Activated CD4-positive, alpha-beta T cell treated with anti-CD3 and anti-CD28 coated beads, Interleukin-2, amount 50 U/mL, for 16 hours (primary cell): ENCODE data around the gene CBY2.
"Not testable (repeated sequence)": the region's sequence is repeated elsewhere in the genome, so short reads cannot be mapped to it uniquely, and the experiment has no call there.

ENCODE experiments used
- DNase-seq: peaks from one replicate; pipeline ENCODE4 v3.0.0-alpha.2; 2020

CBY2 gene

DNA sequence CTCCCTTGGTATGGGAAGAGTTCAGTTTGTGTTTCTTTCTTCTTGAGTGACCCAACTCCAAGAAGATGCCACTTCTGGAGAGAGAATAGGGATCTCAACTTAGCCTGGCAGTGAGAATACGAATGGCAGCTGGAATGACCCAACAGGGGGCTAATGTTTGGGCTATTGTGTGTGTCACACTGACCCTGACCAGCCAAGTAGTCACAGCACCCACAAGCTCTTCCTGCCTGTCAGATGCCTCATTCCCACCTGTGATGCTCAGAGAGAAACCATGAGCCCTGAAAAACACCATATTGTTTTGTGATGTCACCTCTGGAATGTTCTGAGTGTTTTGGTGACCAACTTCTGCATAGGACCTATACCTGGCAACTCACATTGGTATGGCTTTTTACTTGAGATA is at the start of gene CBY2:
Gene CBY2, plus strand, starts transcription at position 233 of the 400 bp plus-strand sequence. Its CDS starts 71 bp downstream, at position 304.
- no peak for DNase-seq

DNA sequence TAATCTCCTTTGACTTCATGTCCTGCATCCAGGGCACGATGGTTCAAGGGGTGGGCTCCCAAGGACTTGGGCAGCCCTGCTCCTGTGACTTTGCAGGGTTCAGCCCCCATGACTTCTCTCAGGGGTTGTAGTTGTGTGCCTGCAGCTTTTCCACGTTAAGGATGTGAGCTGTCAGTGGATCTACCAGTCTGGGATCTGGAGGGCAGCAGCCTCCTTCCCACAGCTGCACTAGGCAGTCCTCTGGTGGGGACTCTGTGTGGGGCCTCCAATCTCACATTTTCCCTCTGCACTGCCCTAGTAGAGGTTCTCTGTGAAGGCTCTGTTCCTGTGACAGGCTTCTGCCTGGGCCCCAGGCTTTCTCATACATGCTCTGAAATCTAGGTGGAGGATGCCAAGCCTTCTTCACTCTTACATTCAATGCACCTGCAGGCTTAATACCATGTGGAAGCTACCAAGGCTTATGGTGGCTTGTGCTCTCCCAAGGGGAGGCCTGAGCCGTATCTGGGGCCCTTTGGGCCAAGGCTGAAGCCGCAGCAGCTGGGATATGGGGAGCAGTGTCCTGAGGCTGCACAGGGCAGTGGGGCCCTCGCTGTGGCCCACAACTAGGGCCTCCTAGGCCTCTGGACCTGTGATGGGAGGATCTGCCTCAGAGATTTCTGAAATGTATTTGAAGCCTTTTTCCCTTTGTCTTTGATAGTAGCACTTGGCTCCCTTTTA is 47.3 kb upstream of the CBY2 start:
- DNase-seq, result no peak

DNA sequence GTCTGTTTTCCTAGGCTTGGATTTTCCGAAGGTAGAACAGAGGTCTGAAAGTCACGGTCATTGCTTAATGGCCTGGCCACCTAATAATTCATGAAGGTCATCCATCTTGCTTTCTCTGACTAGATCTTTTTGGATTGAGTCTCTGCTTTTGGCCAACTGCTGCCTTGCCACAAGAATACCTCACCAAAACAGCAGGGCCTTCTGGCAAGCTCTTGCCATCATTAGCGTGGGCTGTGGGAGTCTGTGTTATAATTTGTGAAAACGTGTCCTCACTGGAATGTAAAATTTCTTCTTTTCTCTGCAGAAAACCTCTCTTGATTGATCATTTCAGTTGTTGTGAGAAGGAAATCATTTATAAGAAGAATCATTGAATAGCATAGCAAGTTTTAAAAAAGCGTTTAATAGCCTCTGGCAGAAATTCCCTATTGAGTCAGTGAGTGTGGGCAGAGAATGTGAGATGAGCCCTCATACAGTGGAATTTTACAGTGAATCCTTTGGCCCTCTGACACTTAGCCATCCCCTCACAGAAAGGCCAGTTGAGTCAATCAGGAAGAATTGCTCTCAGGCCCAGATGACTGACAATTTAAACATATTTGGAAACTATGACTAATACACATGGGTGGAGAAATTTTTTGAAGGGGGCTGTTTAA is 43.4 kb upstream of the CBY2 start:
- no peak for DNase-seq

DNA sequence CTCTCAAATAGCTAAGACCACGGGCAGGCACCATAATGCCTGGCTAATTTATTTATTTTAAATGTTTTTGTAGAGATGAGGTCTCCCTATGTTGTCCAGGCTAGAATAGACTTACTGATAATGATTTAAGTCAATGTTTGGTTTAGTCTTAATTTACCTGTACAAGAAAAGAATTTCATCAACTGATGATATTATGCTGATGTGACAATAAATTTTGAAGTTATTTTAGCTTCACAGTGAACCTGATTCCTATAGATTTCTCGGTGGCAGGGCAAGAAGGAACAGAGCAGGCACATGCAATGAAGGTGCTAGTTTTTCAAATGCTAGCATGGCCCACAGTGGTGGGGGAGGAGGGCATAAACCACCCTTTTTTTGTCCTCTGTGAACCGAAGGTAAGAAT is 42.6 kb upstream of the CBY2 start:
- no peak for DNase-seq

GRCh38 chr13:45660458-45660857 is 41.7 kb upstream of the CBY2 start:
- DNase-seq, result not testable (repeated sequence)

DNA sequence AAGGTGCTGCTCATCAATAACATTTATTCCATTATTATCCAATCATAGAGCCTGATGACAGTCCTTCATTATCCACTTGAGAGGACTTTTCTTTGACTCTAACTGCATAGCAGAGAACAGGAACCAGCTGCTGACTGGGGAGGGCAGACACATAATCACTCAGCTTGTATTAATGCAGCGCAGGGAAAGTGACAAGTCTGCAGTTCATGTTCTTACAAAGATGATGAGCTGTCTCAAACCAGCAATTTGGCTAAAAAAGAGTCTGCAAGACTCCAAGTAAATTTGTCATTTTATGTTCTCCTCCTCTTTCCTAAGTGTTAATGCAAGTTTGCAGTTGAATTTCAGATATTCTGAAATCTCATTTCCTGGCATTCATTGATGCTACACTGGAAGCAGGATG is 40.0 kb upstream of the CBY2 start:
- DNase-seq, result no peak

DNA sequence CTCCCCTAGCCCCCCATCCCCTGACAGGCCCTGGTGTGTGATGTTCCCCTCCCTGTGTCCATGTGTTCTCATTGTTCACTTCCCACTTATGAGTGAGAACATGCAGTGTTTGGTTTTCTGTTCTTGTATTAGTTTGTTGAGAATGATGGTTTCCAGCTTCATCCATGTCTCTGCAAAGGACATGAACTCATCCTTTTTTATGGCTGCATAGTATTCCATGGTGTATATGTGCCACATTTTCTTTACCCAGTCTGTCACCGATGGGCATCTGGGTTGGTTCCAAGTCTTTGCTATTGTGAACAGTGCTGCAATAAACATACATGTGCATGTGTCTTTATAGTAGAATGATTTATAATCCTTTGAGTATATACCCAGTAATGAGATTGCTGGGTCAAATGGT is 39.2 kb upstream of the CBY2 start:
- not testable (repeated sequence) for DNase-seq

DNA sequence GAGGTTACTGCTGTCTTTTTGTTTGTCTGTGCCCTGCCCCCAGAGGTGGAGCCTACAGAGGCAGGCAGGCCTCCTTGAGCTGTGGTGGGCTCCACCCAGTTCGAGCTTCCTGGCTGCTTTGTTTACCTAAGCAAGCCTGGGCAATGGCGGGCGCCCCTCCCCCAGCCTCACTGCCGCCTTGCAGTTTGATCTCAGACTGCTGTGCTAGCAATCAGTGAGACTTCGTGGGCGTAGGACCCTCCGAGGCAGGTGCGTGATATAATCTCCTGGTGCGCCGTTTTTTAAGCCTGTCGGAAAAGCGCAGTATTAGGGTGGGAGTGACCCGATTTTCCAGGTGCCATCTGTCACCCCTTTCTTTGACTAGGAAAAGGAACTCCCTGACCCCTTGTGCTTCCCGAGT is 32.5 kb upstream of the CBY2 start:
- not testable (repeated sequence) for DNase-seq

GRCh38 chr13:45670189-45670885 is 31.8 kb upstream of the CBY2 start:
- no peak for DNase-seq

DNA sequence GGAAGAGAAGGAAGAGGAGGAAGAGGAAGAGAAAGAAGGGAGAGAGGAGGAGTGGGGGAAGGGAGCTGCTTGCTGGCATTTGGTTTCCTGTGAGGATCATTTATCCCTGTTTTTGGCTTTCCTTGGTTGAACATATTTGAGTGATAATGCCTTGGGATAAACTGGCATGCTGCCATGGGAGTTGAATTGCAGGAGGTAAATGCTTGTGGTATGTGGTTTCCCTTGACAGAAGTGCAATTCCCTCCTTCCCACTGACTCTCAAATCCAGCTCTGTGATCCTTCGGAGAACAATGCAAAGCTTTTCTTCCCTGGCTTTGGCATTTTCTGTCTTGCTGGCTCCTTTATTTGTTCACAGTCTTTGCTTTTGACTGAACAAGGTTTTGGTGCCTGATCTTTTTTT is 27.2 kb upstream of the CBY2 start:
- DNase-seq, result no peak

GRCh38 chr13:45678282-45678681 is 23.8 kb upstream of the CBY2 start:
- no peak for DNase-seq

DNA sequence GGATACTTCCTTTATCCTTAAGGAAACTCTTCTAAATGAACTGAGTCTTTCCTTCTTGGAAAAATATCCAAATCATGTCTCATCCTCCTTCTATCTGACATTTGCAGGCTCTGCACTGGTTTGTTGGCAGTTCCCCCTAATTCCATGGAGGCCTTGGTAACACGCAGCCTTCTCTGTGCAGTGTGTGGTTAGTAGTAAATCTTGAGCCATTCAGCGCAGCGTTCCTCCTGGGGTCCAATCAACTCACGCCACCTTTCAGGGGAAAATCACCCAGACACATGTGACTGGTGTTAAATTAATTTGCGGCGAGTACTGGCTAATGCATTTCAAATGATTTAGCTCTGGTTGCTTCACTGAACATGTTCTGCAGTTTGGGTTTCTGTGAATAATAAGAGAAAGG is 21.0 kb upstream of the CBY2 start:
- DNase-seq, result no peak

DNA sequence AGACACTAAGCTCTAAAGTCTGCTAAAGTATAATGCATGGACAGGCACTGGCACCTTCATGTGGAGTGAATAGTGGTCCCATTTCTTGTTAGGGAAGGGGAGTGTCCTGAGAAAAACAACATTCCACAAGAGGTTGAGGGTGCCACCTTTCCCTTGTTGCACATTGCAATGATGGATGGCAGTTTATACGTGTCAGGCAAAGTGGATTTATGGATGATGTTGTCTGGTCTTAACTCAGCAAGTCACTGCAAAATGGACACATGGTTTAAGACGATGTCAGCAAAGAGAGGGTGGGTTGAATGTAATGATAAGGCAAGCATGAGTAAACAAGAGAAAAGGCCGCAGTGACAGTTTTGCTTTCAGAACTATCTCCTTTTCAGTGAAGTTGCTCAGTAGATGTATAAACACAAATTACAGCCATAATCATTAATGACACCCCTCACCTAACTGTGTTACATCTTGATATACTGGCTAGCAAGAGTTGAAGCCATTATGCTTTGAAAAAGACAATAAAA is 19.6 kb upstream of the CBY2 start:
- DNase-seq, result no peak

DNA sequence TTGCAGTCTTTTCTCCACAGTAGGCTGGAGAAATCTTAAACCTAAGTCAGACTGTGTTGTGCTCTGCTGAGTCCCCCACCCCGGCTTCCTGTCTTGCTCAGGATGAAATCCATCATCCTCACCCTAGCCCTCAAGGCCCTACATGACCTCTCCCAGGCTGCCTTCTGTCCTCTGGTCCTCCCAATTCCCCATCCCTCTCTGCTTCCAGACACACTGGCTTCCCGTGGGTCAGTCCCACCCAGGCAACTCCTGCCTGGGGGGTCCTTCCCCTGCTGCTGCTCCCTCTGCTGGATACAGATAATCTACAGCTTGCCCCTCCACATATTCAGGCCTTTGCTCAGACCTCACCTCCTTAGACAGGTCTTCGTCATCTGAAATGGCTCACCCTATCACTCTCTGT is 18.4 kb upstream of the CBY2 start:
- no peak for DNase-seq

DNA sequence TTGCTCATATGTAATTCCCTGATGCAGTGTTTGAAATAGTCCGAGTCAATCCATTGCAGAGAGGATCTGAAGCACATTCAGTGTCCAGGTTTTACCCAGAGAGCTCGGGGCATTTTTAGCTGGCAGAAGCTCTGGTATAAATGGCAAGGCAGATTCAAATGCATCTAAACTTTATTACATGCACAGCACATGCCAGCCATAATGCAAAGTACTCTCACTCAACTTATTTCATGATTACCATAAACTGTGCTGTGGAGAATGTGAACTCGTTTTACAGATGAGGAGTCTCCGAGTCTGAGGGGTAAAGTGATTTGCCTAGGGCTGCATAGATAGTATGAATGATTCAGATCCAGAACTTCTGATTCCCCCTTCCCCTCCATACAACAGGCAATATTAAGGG is 13.5 kb upstream of the CBY2 start:
- no peak for DNase-seq

GRCh38 chr13:45690636-45691035 is 11.5 kb upstream of the CBY2 start:
- DNase-seq, result no peak

GRCh38 chr13:45691251-45691650 is 10.9 kb upstream of the CBY2 start:
- no peak for DNase-seq

- no peak for DNase-seq
These were observed 10.5 kb upstream of the CBY2 start for GRCh38 chr13:45691667-45692066.

GRCh38 chr13:45695198-45695730 is 6.9 kb upstream of the CBY2 start:
- peak; percentile 87 for DNase-seq

GRCh38 chr13:45696610-45697226 is 5.4 kb upstream of the CBY2 start:
- peak; percentile 28 for DNase-seq

DNA sequence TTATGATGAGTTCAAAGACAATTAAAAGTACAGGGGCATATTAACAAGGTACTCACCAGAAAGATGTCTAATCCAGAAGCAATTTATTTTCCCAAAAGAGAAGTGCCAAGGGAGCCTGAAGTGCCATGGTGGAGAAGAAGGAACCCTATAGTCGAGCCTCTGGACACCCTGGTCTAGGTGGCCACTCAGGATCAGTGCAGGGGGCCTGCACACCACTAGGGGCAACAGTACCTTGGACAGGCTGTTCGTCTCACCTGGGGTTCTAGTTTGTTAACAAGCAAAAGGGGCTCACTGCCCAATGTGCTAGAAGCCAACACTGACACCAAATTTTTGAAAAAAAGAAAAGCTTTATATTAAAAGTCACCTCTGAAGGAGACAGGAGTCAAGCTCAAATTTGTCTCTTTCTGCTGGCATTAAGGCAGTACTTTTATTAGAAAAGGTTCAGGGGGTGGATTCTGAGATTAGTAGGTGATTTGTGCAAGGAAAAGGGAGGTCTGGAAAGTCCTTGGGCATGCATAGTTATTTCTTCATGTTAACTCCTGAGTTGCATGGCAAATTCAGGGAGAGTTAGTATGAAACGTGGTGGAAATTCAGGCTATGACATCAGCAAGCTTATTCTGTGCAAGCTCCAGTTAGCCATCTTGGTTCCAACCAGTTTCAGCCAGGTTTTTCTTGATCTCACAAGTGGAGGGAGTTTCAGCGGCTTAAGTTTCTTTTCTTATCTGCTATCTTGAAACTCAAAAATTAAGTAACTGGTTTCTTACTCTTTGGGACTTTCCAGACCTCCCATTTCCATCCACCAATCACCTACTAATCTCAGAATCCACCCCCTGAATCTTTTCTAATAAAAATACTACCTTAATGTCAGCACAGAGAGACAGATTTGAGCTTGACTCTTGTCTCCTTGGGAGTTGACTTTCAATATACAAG is 884 bp upstream of the CBY2 start:
- DNase-seq, result peak; percentile 74

DNA sequence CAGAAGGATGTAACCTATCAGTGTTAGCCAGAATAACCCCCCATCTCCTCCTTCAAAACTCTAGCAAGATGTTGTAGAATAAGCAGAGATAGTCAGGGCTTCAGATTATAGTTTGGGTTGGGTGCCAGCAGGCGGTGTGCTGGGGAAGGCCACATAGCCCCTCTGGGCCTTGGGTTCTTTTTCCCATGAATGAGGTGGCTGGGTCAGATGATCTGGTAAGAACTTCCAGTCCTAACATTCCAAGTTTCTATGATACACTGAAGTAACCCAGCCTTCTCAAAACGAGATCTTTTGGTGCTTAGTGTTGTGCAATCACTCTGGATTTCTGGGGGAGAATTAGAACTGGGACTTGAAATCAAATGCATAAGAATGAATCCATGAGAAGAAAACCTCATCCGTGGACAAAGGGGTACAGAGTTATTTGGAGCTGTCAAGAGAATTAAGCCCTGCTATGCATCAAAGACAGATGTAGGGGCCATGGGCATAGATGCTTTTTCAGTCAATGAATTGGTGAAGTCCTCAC is 810 bp downstream of the CBY2 start:
- no peak for DNase-seq
